ENCODE results near the gene ZCCHC2.

Gene ZCCHC2

GRCh38 chr18:62611453-62612288 lies 88.8 kb downstream of the ZCCHC2 start:
- no peak for DNase-seq

GRCh38 chr18:62612289-62612645 lies 89.4 kb downstream of the ZCCHC2 start:
- no peak for DNase-seq

GRCh38 chr18:62612776-62613175 lies 90.0 kb downstream of the ZCCHC2 start:
- no peak for DNase-seq

GRCh38 chr18:62614494-62614893 lies 91.7 kb downstream of the ZCCHC2 start:
- DNase-seq = no peak

GRCh38 chr18:62616331-62616805 lies 93.5 kb downstream of the ZCCHC2 start:
- no peak for DNase-seq

GRCh38 chr18:62617793-62618591 lies 95.2 kb downstream of the ZCCHC2 start:
- DNase-seq = no peak

GRCh38 chr18:62618735-62619134 lies 95.9 kb downstream of the ZCCHC2 start:
- DNase-seq = no peak

GRCh38 chr18:62621546-62621945 lies 98.7 kb downstream of the ZCCHC2 start:
- DNase-seq = peak; percentile 36

GRCh38 chr18:62625019-62625418 lies 102.2 kb downstream of the ZCCHC2 start:
- DNase-seq = no peak
